SK-N-SH (cell line): ENCODE results near the gene CHST12. TPM values are rescaled to one million over a fixed set of nuclear protein-coding genes. Genes with fewer than 3 reads are reported as not detected.

ENCODE experiments used
- CTCF ChIA-PET: fragments of 300-600, 350-600 bp; formaldehyde crosslinking; extraction: SDS; loops from one replicate; lab custom pipeline; 2021; lab: Yijun Ruan, JAX
- POLR2A ChIA-PET: fragments of 350-600 bp; sonication (Branson Sonifier 250); formaldehyde crosslinking; extraction: SDS; loops from one replicate; lab custom pipeline; 2020; ENCODE audit warnings: antibody characterized with exemption, inconsistent platforms; lab: Yijun Ruan, JAX
- DNase-seq: peaks from one replicate; pipeline ENCODE4 v3.0.0; 2012
- H2AFZ ChIP-seq: fragments of 200-600 bp; sonication (generic); 2 replicates; pipeline ENCODE4 v1.8.1; 2016; ENCODE audit warnings: antibody characterized with exemption, mild to moderate bottlenecking, low read depth
- H3F3A ChIP-seq: fragments of 200-600 bp; sonication (generic); replicated peaks from 2 replicates; pipeline ENCODE3; 2016; ENCODE audit warnings: antibody characterized with exemption, mild to moderate bottlenecking; ENCODE audit not compliant: insufficient read depth
- H3K27ac ChIP-seq, 2 experiments: fragments of 200-500 bp in 1 of 2; fragments of 200-600 bp in 1 of 2; sonication (Bioruptor generic) in 1 of 2; sonication (generic), shearing (Covaris generic) in 1 of 2; 2 replicates each; pipeline versions ENCODE4 v1.5.1 to v1.6.1; 2014 to 2016; ENCODE audit warnings: low read depth in 2 of 2, inconsistent platforms in 1 of 2, low read length in 1 of 2, mild to moderate bottlenecking in 1 of 2, mixed read lengths in 1 of 2
- H3K27me3 ChIP-seq: fragments of 200-600 bp; sonication (generic), shearing (Covaris generic); 2 replicates; pipeline ENCODE4 v1.6.1; 2016; ENCODE audit warnings: mixed run types; ENCODE audit not compliant: insufficient read depth
- H3K36me3 ChIP-seq, 2 experiments: fragments of 200-500 bp in 1 of 2; fragments of 200-600 bp in 1 of 2; sonication (Bioruptor generic) in 1 of 2; sonication (generic) in 1 of 2; replicated peaks in 1 of 2; 2 replicates each; pipeline versions ENCODE3 to v1.5.1; 2014 to 2016; ENCODE audit warnings: low read length in 1 of 2, mild to moderate bottlenecking in 1 of 2; ENCODE audit not compliant: insufficient read depth in 2 of 2, control insufficient read depth in 1 of 2
- H3K4me1 ChIP-seq, 2 experiments: fragments of 200-500 bp in 1 of 2; fragments of 200-600 bp in 1 of 2; sonication (Bioruptor generic) in 1 of 2; sonication (generic), shearing (Covaris generic) in 1 of 2; 2 replicates each; pipeline versions ENCODE4 v1.5.1 to v1.6.1; 2014 to 2016; ENCODE audit warnings: low read depth in 1 of 2, low read length in 1 of 2, mixed run types in 1 of 2; ENCODE audit not compliant: insufficient read depth in 2 of 2, control insufficient read depth in 1 of 2
- H3K4me2 ChIP-seq: fragments of 200-600 bp; sonication (generic), shearing (Covaris generic); 2 replicates; pipeline ENCODE4 v1.6.1; 2017; ENCODE audit warnings: mixed run types
- H3K4me3 ChIP-seq, 2 experiments: fragments of 200-500 bp in 1 of 2; fragments of 200-600 bp in 1 of 2; sonication (Bioruptor generic) in 1 of 2; sonication (generic), shearing (Covaris generic) in 1 of 2; 2 replicates each; pipeline versions ENCODE4 v1.5.1 to v1.8.1; 2014 to 2016; ENCODE audit warnings: low read depth in 2 of 2, inconsistent platforms in 1 of 2, low read length in 1 of 2, mild to moderate bottlenecking in 1 of 2, mixed read lengths in 1 of 2, moderate library complexity in 1 of 2
- H3K79me2 ChIP-seq: fragments of 200-600 bp; sonication (generic); 2 replicates; pipeline ENCODE4 v1.8.1; 2017; ENCODE audit warnings: mild to moderate bottlenecking; ENCODE audit not compliant: insufficient read depth
- H3K9ac ChIP-seq: fragments of 200-600 bp; sonication (generic); 2 replicates; pipeline ENCODE4 v1.6.1; 2017; ENCODE audit warnings: mixed run types
- H3K9me2 ChIP-seq: fragments of 200-600 bp; sonication (generic); 2 replicates; pipeline ENCODE4 v1.6.1; 2017; ENCODE audit warnings: mixed run types
- H3K9me3 ChIP-seq: fragments of 200-600 bp; sonication (generic); 2 replicates; pipeline ENCODE4 v1.6.1; 2017; ENCODE audit warnings: mixed run types, mild to moderate bottlenecking, moderate library complexity
- H4K20me1 ChIP-seq: fragments of 200-600 bp; sonication (generic); 2 replicates; pipeline ENCODE4 v1.6.1; 2017; ENCODE audit warnings: mild to moderate bottlenecking, mixed run types; ENCODE audit not compliant: insufficient read depth
- ELF1 ChIP-seq: IDR thresholded peaks from 2 replicates; pipeline ENCODE4 v1.4.0; 2012
- EP300 ChIP-seq, 2 experiments: IDR thresholded peaks; 2 replicates each; pipeline versions ENCODE4 v1.4.0 to v1.6.1; 2012; ENCODE audit warnings: borderline replicate concordance in 1 of 2, low read depth in 1 of 2, low read length in 1 of 2
- FOSL2 ChIP-seq: IDR thresholded peaks from 2 replicates; pipeline ENCODE4 v1.4.0; 2012; ENCODE audit warnings: low read depth, mild to moderate bottlenecking, moderate library complexity, borderline replicate concordance
- GABPA ChIP-seq: IDR thresholded peaks from 2 replicates; pipeline ENCODE4 v1.4.0; 2012; ENCODE audit warnings: low read depth, mild to moderate bottlenecking
- GATA2 ChIP-seq: sonication (generic); formaldehyde crosslinking; IDR thresholded peaks from 2 replicates; pipeline ENCODE4 v1.5.0; 2020; ENCODE audit warnings: mild to moderate bottlenecking, missing genetic modification reagents
- JUND ChIP-seq: IDR thresholded peaks from 2 replicates; pipeline ENCODE4 v1.4.0; 2012
- MEF2A ChIP-seq: IDR thresholded peaks from 2 replicates; pipeline ENCODE4 v1.4.0; 2012; ENCODE audit warnings: low read depth, borderline replicate concordance
- NFIC ChIP-seq: IDR thresholded peaks from 2 replicates; pipeline ENCODE4 v1.4.0; 2012; ENCODE audit warnings: borderline replicate concordance
- NRF1 ChIP-seq: IDR thresholded peaks from 2 replicates; pipeline ENCODE4 v1.6.1; 2012; ENCODE audit warnings: low read depth, mild to moderate bottlenecking, low read length
- POLR2AphosphoS5 ChIP-seq: IDR thresholded peaks from 2 replicates; pipeline ENCODE4 v1.6.1; 2012; ENCODE audit warnings: low read depth, low read length
- RAD21 ChIP-seq: IDR thresholded peaks from 2 replicates; pipeline ENCODE4 v1.6.1; 2012; ENCODE audit warnings: mild to moderate bottlenecking, low read length
- RFX5 ChIP-seq: IDR thresholded peaks from 2 replicates; pipeline ENCODE4 v1.6.1; 2012; ENCODE audit warnings: mild to moderate bottlenecking, improper control_type of control experiment, low read length
- SIN3A ChIP-seq: IDR thresholded peaks from 2 replicates; pipeline ENCODE4 v1.6.1; 2012; ENCODE audit warnings: low read depth, mild to moderate bottlenecking, low read length, moderate library complexity, borderline replicate concordance
- SMC3 ChIP-seq: IDR thresholded peaks from 2 replicates; pipeline ENCODE4 v1.6.1; 2012; ENCODE audit warnings: low read depth, low read length, improper control_type of control experiment
- TAF1 ChIP-seq: IDR thresholded peaks from 2 replicates; pipeline ENCODE4 v1.6.1; 2012; ENCODE audit warnings: low read depth, mild to moderate bottlenecking, low read length, moderate library complexity, borderline replicate concordance
- TCF12 ChIP-seq: IDR thresholded peaks from 2 replicates; pipeline ENCODE4 v1.4.0; 2012
- TEAD4 ChIP-seq: IDR thresholded peaks from 2 replicates; pipeline ENCODE4 v1.4.0; 2012; ENCODE audit warnings: mild to moderate bottlenecking, borderline replicate concordance; ENCODE audit not compliant: insufficient read depth
- USF1 ChIP-seq: IDR thresholded peaks from 2 replicates; pipeline ENCODE4 v1.4.0; 2012; ENCODE audit warnings: low read depth, borderline replicate concordance
- YY1 ChIP-seq: IDR thresholded peaks from 2 replicates; pipeline ENCODE4 v1.4.0; 2012; ENCODE audit warnings: low read depth, mild to moderate bottlenecking
- WGBS: methylation state at CpG from one replicate; pipeline ENCODE4 v1.1.6; 2017; ENCODE audit warnings: low lambda C conversion rate; 5-methylcytosine and 5-hydroxymethylcytosine counted together
- polyA plus RNA-seq, 3 experiments: library from polyadenylated mRNA; depleted of rRNA; stranded (reverse); fragments of >200 nt; gene quantifications; 2 replicates each; pipeline ENCODE4 v1.2.3, GENCODE V29; 2012
- TF ChIP-seq, protein P1 (sequence below): fragments of 150-350 bp; IDR thresholded peaks from 2 replicates; pipeline ENCODE4 v1.6.1; 2017; ENCODE audit warnings: antibody characterized with exemption, low read length, low read depth, borderline replicate concordance

The CHST12 gene
- polyA plus RNA-seq, 1 of the 3 experiments (the other 2 are of a cell fraction) = 32.7 TPM

GRCh38 chr7:2379821-2380450, 23.5 kb upstream of the CHST12 start:
- DNase-seq = no peak
- 96% methylated on average over 30 of the region's 34 CpGs for WGBS
- CTCF ChIA-PET = interaction anchor here (1.4 kb wide), 1 partner anchor 14 kb away, joined by 6 read pairs; no protein-coding TSS in a partner anchor

DNA sequence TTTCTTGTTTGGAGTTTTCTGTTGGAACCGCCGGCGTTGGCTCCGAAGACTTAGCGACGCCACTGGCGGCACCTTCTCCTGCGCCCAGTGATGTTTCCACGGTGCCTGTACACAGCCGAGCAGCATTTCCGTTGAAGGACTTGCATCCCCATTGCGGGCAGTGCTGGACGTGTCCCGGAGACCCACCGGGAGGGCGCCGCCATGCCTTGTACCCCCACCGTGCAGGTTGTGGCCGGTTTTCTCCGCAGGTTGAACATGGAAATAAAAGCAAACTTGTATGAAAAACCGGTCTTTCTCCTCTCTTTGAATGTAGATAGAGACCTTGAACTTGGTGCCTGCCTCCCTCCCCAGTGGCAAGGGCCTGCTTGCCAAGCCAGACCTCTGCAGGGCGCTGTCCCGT, 22.9 kb upstream of the CHST12 start:
- WGBS = 98% methylated on average over 23 of the region's 23 CpGs
- Histone ChIP-seq H3K4me1 (peaks cover 0 to 20% of the 10 kb centered on the region in 2 experiments; a peak in 1 of 4 replicates), H3F3A (peaks cover 19% of the 10 kb centered on the region), H3K27ac (no peak overlapping the region), H3K4me3 (no peak overlapping the region), H3K27me3 (no peaks in the 10 kb centered on the region), H3K4me2 (no peak overlapping the region), H4K20me1 (peaks cover 47% of the 10 kb centered on the region), H3K9me2 (no peaks in the 10 kb centered on the region), H3K36me3 (peaks cover 24 to 55% of the 10 kb centered on the region in 2 experiments), H3K79me2 (peaks cover 26% of the 10 kb centered on the region), H3K9ac (no peak overlapping the region), H2AFZ (no peak overlapping the region), H3K9me3 (no peaks in the 10 kb centered on the region)
- ChIA-PET POLR2A (no interaction called here), CTCF (interaction anchor here (1.4 kb wide), 1 partner anchor 15 kb away, joined by 6 read pairs; no protein-coding TSS in a partner anchor)
- TF ChIP-seq GATA2 (CRISPR knock-in tag) (no peak), MEF2A (no peak), NFIC (no peak), NRF1 (no peak), ELF1 (no peak), GABPA (no peak), FOSL2 (no peak), SIN3A (no peak), POLR2AphosphoS5 (no peak), YY1 (no peak), USF1 (no peak), RAD21 (no peak), RFX5 (no peak), JUND (no peak)
- TF ChIP-seq, protein P1, sequence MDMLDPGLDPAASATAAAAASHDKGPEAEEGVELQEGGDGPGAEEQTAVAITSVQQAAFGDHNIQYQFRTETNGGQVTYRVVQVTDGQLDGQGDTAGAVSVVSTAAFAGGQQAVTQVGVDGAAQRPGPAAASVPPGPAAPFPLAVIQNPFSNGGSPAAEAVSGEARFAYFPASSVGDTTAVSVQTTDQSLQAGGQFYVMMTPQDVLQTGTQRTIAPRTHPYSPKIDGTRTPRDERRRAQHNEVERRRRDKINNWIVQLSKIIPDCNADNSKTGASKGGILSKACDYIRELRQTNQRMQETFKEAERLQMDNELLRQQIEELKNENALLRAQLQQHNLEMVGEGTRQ = no peak
- DNase-seq = no peak

More at GRCh38 chr7:2379821-2380450, 23.5 kb upstream of the CHST12 start:
- no peak overlapping the region for H3K27ac ChIP-seq
- H4K20me1 ChIP-seq = peaks cover 47% of the 10 kb centered on the region
- no peaks in the 10 kb centered on the region for H3K9me3 ChIP-seq
- H3K4me1 ChIP-seq = peaks cover 0 to 18% of the 10 kb centered on the region in 2 experiments; a peak in 1 of 4 replicates
- TF ChIP-seq TCF12 (no peak), EP300 (IDR thresholded peaks at IDR 0.05; ENCODE audit: borderline replicate concordance in 1 of 2, low read depth in 1 of 2, low read length in 1 of 2) (no peak), RAD21 (no peak), SIN3A (no peak), SMC3 (no peak), TEAD4 (no peak), TAF1 (no peak)
- H3K9ac ChIP-seq = no peak overlapping the region
- POLR2A ChIA-PET = no interaction called here
- no peaks in the 10 kb centered on the region for H3K9me2 ChIP-seq
- no peak overlapping the region for H3K4me2 ChIP-seq
- H3K36me3 ChIP-seq = peaks cover 29 to 60% of the 10 kb centered on the region in 2 experiments
- peaks cover 31% of the 10 kb centered on the region for H3K79me2 ChIP-seq
- H3F3A ChIP-seq = peaks cover 19% of the 10 kb centered on the region
- H3K4me3 ChIP-seq = no peak overlapping the region
- H2AFZ ChIP-seq = no peak overlapping the region
- no peaks in the 10 kb centered on the region for H3K27me3 ChIP-seq
